Cerebellar cortex (tissue), 1 donor: Measurements from ENCODE around the gene TRIO.

Source experiments
- DNase-seq: peaks from one replicate; pipeline ENCODE4 v3.0.0-alpha.2; 2015; ENCODE audit warnings: low spot score

TRIO gene

DNA sequence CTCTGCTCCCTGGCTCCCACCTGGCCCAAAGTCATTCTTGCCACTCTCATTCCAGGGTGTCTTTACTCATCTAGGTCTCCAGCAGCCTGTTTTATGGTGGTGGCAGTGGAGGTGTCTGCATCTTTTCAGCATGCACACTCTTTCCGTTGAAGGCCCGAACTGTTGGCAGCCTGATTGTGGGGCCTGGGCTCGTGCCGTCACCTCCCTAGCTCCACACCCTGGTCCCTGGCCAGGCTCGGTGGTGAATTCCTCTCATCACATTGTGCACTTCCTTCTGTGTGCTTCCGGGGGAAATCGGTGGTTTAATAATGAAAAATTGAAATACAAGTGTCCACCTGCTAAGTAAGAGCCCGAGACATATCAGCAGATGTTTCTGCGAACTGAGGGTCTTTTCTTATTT, 214.3 kb downstream of the TRIO start:
- peak; percentile 59 for DNase-seq

DNA sequence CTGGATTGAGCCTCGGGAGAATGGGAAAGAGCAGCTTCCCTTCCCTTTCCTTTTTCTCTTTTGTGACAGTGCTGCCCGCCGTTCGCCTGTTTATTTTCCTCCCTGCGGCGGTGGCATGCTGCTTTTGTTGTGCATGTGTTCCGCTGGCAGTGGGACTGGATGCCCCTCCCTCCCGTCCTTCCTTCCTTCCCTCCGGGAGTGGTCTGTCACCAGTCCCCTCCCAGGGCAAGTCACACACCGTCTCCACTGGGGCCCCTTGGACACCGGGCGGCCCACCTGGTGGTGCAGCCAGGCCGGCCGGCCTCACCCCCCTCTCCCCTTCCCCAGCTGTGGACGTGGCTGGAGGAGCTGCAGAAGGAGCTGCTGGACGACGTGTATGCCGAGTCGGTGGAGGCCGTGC, 214.7 kb downstream of the TRIO start:
- peak; percentile 67 for DNase-seq

DNA sequence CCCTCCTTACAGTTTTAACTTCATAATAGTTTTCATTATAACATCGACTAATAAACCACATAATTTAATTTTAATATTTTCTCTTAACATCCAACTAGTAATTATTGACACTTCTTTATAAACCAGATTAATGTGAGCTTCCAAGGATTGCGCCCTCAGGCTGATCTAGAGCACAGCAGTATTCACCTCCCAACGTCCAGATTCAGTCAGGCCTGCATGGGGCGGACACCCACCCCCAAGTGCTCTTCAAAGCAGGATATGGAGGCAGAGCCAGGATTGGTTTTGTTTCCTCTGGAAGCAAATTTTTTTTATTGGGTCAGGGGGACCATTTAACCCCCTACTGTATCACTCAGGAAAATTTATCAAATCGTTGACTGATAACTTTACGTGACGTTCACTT, 215.4 kb downstream of the TRIO start:
- no peak for DNase-seq

DNA sequence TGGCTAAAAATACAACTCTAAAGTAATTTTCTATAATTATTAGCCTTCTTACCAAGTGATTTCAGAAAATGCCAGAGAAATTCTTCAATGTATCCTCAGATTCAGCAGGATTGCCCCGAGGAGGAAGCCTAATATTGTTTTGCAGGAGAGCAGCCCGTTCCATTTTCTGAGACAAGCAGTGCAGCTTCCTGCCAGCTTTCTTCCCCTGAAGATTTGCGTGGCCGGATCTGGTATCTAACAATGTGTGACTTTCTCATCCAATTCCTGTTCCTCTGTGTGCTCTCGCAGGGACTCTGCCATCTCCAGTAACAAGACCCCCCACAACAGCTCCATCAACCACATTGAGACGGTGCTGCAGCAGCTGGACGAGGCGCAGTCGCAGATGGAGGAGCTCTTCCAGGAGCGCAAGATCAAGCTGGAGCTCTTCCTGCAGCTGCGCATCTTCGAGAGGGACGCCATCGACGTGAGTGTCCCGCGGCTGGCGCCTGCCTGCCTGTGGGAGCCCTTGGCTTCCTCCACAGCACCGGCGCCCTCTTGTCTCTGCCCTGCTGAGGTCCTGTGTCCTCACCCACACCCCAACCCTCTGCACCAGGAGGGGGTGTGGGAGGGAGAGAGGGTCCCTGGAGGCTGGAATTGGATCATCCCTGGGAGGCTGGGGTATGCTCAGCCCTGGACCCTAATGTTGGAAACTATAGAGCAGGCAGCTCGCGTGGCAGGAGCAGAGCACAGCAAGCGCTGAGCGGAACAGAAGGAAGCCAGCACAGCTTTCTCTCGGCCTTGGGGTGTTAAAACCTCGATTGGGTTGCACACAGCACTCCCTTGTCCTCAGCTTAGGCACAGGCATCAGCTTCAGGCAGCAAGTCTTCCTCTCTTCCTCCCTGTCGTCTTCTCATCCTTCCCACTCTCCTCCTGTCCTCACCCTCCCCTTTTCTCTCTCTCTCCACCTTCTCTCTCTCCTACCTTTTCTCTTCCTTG, 216.2 kb downstream of the TRIO start:
- peak; percentile 60 for DNase-seq

DNA sequence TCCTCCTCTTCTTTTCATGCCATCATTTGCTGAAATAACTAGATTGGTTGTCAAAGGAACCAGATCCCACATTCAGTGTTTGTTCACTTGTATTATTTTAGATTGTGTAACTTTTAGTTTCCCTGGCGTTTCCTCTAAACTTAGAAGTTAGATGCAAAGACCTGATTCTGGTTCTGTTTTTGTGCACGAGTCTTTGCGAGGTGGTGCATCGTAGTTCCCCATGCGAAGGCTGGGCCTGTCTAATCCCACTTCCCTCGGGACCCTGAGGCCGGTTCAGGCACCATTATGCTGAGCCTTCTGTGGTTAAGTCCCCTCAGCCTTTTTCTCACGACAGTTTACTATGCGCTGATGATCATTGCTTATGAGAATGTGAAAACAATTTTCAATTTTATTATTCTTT, 219.3 kb downstream of the TRIO start:
- DNase-seq = no peak

DNA sequence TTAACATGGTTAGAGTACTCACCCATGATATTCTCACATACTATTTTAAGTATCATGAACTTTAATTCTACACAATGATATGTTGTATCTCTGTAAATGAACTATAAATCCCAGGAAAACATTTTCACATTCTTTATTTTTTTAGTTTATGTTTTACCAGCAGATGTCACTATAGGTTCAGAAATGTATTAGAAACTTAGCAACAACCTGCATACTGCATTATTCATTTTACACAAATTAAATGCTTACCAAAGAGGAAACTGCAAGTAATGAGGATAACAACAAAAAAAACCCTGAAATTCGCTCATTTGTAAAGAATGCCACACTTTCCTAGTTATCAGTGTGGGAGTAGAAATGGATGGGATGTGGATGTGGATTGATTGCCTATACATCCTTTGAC, 221.0 kb downstream of the TRIO start:
- no peak for DNase-seq

DNA sequence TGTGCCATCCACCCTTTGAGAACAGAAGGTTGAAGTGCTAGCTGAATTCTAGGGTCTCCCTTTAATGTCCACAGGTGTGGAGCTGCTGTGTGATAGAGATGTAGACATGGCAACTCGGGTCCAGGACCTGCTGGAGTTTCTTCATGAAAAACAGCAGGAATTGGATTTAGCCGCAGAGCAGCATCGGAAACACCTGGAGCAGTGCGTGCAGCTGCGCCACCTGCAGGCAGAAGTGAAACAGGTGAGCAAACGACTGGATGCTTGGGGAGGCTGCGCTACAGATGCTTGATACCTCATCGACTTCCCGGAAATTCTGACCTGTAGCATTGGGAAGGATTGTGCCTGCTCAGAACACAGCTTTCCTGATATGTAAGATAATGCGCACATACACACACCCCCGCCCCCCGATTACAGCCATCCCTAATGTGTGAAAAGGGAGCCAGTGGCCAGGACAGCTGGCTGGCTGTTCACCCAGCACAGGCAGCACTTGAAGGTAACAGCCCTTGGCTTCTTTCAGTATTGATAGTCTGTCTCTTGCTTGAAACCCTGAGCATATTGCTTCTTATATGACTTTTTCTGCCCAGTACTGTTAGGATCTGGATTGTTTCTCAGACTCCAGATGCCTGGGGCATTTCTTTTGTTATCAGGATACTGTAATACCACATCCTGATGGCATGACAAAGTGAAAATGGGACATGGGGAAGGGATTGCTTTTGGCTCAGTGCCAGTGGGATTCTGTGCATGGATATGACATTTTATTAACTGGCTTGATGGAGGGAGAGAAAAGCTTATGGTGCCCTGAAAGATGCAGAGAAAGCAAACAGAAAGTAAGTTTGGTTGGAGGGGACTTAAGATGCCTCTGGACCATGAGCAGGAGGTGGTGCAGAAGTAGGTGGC, 221.7 kb downstream of the TRIO start:
- no peak for DNase-seq

DNA sequence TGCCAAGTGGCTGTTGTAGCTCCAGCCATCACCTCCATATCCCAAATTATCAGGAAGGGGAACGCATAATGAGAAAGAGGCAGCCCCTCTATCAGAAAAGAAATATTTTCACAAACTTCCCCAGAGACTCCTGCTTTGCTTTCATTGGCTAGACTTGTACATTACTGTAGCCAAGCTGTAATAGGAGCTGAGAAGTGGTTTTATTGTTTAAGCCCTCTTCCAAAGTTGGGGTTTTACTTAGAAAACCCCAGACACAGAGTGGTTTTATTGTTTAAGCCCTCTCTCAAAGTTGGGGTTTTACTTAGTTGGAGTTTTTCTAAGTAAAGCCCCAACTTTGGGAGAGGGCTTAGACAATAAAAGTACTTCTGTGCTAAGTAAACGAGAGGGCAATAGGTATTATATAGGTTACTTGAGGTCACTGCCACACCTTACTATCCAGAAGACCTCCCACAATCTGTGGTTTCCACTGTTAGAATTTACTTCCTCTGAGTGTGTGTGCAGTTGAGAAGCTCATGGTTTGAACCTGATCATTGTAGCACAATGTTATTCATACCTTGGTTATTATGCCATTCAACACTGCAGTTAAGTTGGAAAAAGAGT, 222.8 kb downstream of the TRIO start:
- DNase-seq = no peak

DNA sequence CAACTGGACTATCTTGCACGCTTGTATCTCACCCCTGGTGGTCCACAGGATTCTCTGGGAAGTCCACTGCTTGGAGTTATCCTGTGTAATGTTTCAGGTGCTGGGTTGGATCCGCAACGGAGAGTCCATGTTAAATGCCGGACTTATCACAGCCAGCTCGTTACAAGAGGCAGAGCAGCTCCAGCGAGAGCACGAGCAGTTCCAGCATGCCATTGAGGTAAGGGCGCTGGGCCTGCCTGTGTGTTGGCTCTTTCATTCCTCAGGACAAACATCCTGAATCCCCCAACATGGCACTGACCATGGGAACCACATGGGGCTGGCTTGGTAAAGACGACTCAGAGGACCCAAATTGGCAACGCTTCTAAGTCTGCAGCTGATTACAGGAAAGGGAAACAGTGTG, 223.6 kb downstream of the TRIO start:
- DNase-seq = peak; percentile 41

DNA sequence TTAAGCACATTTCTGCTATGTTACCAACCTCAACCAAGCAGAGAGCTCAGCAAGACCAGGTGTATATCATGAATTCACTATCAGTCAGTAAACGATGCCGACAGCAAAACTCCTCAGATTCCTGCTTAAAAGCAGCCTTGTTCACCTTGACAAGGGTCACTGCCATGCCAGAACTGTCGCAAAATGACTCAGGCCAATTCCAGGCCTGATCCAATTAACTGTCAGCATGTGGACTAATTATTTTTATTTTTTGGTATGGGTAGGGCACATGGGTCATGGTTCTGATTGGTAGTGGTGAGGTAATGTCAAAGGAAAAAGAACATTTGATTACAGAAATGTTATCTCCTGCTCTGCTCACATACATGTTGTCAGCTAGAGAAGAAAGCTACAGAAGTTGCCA, 224.2 kb downstream of the TRIO start:
- no peak for DNase-seq

DNA sequence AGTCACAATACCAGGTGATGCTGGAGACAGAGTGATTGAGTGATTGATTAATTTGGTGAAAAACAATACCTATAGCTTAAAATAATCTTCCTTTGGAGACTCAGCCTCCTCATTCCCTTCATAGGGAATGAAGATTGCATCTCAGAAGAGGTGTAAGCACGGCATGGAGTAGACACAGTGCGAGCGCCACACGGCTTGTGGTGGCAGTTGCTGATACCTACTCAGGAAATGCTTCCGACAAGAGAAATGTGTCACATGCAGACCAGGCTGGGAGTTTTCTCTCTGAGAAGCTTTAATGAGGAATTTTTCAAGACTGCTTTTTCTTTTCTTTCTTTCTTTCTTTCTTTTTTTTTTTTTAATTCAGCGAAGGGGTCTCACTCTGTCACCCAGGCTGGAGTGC, 226.6 kb downstream of the TRIO start:
- DNase-seq = no peak

DNA sequence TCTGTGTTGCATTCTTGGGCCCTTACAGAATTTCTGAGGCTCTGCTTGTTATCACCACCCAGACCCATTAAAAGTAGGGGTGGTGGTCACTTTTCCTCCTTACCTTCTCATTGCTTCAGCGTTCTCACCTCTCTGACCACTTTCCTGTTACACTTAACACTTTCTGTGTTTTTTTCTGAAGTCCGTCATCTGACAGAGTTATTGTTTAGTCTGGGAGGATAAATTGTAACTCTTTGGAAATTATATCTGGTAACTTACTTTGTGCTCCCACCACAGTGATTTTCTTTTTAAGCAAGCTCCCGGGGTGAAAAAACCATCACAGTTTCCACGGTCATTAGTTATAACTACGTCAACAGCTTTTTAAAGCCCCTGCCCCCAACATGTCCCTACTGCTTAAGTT, 227.2 kb downstream of the TRIO start:
- no peak for DNase-seq

DNA sequence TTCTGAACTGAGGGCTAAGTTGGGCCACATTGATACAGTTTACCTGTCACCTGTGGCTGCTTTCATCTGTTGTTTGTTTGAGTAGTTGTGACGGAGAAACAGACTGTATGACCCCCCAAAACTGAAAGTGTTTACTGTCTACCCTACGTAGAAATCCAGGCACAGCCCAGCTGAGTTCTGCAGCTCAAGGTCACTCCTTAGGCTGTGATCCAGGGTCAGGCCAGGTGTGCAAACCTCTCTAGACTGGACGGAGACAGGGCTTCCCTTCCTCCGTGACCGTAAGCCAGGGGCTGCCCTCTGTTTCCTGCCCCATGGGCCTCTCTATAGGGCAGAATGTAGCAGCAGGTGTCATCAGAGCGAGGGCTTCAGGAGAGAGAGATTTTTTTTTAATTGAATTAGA, 230.5 kb downstream of the TRIO start:
- DNase-seq = no peak

DNA sequence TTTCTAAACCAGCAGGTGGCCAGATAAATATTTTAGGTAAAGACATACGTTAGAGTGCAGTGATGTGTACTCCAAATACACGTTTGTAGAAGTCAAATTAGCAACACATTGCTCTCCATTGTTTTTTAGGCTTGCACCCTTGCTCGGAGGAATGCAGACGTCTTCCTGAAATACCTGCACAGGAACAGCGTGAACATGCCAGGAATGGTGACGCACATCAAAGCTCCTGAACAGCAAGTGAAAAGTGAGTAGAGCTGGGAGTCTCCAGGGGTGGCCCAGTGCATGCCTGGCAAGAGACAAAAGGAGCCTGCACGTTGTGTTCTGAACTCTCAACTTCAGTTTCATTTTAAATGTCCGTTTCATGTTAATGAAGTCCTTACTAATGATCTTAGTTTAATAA, 231.0 kb downstream of the TRIO start:
- no peak for DNase-seq

DNA sequence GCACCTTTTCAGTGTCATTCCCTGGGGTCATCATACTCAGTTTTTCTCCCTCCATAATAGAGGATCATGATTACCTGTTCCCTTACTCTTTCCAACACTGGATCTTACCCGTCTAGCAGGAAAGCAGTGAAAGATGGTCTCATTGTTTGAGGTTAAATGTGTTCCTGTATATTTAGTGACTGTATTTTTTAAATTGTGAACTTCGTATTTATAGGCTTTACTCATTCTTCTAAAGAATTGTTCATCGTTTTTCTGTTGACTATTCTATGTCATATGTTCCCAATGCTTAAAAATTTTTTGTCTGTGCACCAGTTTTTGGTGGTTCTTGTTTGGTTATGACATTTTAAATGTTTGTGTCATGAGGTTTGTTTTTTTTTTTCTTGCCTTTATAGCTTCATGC, 233.6 kb downstream of the TRIO start:
- no peak for DNase-seq

DNA sequence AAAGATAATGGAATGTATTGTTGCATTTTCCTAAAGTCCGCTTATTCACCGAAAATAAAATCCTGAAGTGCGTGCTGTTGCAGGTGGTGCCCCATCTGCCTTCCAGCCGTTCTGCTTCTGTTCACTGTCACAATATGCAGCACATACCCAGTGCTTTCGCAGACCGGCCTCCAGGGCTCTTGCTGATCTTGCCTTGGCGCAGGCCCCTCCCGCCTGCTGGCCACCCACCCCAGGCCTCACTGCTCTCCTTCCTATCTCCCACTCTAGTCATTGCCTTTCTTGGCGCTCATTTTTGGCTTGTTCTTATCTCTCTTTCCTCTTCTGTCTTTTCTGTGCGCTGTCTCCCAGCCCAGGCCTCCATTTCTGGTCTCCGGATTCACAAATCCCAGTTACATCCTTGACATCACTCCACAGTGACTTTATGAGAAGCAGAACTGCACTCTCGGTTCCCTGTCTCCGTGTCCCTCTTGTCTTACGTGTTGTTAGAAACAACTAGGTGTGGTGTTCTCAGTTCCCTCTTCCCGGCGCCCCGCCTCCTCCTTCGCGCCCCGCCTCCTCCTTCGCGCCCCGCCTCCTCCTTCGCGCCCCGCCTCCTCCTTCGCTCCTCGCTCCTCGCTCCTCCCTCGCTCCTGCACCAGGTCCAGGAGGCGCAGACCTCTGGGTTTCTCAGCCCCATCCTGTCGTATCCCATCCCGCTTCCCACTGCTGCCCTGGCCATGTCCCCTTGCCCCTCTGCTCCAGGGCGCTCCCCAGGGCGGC, 236.8 kb downstream of the TRIO start:
- no peak for DNase-seq

DNA sequence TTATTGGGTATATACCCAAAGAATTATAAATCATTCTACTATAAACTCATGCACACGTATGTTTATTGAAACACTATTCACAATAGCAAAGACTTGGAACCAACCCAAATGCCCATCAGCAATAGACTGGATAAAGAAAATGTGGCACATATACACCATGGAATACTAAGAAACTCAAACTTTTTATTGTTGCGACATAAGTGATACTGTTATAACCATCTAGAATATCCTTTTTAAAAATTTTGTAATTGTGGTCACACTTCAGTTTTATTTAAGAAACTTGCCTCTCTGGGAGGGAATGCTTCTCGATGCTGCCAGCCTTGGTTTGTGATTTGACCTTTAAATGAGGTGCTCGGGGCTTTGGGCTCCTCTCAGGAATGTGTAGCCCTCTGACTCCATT, 237.6 kb downstream of the TRIO start:
- DNase-seq = no peak

DNA sequence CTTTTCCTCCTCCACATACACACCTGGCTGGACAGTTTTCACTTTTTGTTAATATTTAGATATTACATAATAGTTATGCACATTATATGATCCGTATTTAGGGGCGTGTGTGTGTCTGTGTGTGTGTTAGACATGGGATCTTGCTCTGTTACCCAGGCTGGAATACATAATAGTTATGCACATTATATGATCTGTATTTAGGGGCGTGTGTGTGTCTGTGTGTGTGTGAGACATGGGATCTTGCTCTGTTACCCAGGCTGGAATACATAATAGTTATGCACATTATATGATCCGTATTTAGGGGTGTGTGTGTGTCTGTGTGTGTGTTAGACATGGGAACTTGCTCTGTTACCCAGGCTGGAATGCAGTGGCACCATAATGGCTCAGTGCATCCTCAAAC, 239.5 kb downstream of the TRIO start:
- no peak for DNase-seq

DNA sequence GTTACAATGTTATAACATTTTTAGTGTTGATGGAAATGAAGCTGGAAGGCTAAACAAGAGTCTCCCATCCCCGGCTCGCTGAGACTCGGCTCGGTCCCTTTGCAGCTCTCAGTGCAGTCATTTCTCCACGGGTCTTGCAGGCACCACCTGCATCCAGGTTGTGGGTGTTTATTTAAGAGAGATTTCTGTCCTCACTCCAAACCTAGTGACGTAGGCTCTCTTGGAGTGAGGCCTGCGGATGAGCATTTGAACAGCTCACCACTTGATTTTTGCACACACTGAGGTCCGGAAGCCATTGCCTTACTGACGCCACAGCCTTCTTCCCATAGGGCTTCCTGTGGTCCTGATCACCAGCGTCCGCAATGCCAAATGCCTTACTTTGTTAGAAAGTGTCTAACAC, 240.8 kb downstream of the TRIO start:
- DNase-seq = peak; percentile 89

DNA sequence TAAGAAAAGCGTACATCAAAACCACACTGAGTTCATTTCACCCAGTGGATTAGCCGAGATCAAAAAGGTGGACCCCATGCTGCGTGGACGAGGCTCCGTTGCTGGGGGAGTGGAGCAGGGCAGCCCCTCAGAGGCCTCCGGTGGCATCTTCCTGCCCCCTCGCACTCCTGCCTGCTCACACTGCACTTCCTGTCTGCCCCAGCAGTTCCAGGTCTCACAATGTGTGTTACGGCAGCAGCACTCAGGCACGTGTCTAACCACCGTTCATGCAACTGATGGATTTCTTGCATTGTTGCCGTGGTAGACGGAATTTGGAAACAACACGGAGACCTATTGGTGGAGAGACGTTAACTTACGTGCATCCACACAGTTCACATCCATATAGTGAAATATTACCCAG, 241.9 kb downstream of the TRIO start:
- DNase-seq = no peak

DNA sequence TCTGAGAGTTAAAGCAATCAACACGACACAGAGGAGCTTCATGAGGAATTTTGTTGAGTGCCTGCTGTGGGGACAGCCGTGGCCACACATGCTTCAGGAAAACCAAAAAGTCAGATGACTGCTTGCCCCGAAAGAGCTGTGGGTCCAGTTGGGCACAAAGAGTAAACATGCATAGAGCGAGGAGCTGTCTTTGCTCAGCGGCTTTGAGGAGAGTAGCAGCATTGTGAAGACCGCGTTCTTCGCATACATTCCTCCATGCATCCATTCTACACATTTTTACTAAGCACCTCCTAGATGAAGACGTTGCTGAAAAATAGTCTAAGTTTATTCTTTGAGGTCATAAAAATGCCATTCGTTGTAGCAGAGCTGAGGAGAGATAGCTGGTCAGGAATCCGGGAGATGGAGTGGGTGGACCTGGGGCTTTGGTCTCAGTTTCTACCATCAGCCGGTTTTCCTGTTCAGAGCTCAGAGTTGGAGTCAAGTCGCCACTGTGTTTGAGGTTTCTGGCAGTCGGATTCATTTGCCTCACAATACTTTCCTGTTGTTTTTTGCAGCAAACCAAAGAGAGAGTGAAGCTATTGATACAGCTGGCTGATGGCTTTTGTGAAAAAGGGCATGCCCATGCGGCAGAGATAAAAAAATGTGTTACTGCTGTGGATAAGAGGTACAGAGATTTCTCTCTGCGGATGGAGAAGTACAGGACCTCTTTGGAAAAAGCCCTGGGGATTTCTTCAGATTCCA, 243.9 kb downstream of the TRIO start:
- no peak for DNase-seq
